Measurements from ENCODE around the gene ID1.
"Not testable (repeated sequence)": the region's sequence is repeated elsewhere in the genome, so short reads cannot be mapped to it uniquely, and the experiment has no call there.

The ID1 gene

DNA sequence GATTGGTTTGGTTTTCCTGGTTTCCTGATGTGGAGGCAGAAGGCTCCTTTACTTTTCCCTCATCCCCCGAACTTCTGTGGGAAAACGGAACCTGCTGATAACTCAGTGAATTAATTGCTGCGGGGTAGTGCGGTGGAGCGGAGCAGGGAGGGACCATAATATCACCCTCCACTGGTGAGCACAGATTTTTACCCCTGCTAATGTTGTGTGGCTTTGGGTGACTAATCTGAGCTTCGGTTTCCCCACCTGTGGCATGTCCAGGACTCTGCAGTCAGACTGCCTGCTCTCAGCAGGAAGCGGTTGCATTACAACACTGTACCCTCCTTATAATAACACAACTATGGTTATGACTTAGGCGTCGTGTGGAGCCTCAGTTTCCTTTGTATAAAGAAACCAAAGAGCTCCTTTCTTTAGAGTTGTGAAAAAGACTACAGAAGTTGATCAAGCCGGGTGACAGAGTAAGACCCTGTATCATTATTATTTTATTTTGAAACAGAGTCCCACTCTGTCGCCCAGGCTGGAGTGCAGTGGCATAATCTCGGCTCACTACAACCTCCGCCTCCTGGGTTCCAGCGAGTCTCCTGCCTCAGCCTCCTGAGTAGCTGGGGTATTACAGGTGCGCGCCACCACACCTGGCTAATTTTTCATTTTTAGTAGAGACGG, 2.2 kb upstream of the ID1 start:
- DNase-seq: peak; percentile 59

DNA sequence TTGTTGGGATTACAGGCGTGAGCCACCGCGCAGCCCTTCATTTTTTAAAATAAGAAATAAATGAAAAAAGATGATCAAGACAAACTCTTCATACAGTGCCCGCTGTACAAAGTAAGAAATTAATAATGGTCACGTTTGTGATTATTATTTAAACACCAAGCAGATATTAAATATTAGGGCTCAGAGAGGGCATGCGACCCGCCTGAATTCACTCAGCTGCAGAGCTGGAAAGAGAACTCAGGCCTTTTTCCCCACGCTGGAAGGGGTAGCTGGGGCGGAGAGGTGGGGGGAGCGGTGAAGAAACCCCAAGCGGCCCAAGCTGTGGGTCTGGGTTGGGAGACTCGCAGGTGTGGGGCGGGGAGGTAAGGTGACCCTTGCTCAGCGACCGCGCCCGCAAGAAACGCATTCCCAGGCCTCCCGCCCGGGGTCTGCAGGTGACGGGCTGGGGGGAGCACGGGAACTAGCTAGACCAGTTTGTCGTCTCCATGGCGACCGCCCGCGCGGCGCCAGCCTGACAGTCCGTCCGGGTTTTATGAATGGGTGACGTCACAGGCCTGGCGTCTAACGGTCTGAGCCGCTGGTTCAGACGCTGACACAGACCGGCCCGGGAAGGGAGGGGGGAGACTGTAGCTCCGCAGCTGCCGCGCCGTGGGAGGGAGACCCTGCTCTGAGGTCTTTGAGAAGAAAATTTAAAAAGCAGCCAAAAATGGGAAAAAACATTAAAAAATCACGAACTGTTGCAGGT, 1.1 kb upstream of the ID1 start:
- DNase-seq: peak; percentile 85

DNA sequence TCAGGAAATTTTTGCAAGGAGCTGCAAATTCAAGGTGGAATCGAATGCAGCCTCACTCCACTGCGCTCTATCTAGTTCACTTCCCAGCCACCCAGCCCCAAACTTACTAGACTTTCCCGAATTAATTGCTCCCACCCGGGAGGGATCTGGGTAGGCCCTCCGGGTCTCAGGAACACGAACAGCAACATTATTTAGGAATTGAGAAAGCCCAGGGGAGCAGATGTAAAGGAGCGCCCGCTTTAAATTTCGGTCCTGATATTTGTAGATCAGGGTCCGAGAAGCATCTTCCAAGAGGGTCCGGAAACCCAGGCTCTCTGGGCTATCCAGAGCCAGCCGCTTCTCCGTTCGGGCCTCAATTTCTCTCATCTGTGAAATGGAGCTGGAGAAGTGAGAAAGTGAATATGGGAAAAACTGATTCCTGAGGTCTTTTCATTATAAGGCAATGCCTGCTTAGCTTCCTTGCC, 490 bp upstream of the ID1 start:
- DNase-seq: no peak

DNA sequence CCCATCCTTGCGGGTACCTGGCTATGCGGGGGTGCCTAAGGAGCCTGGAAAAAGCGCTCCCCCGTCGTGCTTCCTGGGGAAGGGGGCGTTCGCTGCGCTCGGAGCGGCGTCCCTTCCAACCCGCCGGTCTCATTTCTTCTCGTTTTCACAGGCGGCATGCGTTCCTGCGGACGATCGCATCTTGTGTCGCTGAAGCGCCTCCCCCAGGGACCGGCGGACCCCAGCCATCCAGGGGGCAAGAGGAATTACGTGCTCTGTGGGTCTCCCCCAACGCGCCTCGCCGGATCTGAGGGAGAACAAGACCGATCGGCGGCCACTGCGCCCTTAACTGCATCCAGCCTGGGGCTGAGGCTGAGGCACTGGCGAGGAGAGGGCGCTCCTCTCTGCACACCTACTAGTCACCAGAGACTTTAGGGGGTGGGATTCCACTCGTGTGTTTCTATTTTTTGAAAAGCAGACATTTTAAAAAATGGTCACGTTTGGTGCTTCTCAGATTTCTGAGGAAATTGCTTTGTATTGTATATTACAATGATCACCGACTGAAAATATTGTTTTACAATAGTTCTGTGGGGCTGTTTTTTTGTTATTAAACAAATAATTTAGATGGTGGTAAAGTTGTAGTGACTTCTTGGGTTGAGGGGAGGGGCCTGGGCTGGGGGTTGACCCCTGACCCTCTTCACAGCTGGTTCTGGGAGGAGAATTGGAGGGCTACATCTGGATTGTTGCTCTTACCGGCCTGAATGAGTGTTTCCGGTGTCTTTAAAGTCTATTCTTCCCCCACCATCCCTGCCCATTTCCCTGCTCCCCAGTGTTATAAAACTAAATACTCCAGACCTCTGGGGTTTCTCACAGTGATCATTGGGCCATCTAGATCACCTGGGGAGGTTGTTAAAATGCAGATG, 1.1 kb downstream of the ID1 start:
- DNase-seq: peak; percentile 10

DNA sequence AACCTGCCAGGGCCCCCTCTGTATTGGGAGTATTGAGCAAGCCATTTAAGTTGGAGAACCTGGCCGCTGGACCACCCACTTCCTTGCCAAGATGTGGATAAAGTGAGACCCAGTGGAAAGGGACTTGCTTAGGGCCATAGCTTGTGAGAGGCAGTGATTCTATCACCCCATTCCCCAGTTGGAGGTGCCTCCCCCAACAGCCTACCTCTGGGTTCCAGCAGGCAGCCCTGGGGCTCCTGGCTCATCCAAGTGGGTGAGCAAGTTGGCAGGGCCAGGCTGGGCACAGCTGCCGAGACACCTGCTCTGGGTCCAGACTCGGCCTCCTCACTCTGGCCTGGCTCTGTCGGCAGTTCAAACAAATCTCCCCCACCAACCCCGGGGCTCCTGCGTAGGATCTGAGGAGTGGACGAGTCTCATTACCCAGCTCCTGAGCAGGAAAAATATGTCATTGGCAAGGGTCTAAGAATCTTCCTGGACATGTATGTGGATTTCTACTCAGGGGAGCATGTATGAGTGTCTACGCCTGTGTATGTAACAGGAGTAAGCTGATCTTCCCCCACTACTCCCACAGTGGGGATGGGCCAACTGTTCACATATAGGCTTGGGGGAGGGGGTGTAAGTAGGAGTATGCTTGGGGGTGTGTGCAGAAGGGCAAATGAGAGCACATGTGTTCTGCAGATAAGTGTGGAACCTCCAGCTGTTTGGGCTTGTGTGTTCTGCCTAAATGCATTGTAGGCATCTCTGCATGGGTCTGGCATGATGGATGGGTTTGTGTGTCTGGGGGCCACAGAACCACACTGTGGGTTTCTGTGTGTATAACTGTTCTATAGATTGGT, 1.9 kb downstream of the ID1 start:
- no peak for DNase-seq

DNA sequence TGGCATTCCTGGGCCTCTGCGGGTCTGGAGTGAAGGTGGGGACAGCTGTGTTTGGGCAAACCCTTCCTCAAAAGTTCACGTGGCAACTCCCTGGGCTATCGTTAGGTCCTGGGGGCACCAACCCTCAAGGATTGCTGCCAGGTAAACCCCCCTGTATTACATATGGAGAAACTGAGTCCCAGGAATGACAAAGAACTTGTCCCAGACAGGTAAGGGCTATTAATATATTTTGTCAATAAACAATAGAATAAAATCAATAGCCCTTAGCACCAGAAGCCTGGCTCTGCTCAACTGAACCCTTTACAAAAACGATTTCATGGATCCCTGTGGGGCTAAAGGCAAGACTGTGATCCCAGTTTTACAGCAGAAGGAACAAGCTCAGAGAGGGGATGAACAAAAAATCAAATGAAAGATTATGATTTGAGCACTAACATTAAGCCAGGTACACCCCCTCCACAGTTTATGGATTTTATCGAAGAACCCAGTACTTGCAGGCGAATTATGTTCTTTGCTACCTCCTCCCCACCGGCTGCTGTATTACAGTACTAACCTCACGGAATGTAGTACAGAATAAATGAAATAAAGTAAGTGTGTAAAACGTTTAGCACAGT, 2.7 kb downstream of the ID1 start:
- no peak for DNase-seq

DNA sequence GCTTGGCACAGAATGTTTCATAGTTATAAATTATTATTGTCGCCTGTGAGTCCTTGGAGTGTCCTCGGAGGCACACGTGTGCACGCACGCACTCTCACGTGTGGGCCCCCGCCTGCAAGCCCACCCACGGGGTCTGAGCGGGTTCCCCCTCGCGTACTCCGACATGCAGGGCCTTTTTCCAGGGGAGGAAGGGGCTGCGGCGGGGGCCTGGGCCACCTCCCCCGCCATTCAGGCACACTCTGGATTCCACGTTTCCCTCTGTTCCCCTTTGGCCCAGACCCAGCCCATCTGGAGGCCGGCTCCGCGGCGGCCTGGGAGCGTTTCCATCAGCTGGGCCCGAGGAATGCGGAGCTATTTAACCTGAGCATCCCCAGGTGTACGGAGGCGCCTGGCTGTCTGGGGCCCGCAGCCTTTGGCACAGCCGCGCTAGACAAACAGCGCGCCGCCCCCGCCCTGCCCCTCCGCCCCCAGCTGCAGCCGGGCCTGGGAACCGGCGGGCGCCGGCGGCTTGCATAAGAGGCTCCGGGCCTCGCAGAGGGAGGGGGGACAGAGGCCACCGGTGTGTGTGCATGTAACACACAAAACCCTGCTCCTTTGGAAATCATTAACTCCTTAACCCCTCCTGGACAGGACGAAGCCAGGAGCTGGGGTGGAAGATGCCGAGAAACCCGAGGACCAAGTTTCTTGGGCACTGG, 3.3 kb downstream of the ID1 start:
- DNase-seq: no peak

DNA sequence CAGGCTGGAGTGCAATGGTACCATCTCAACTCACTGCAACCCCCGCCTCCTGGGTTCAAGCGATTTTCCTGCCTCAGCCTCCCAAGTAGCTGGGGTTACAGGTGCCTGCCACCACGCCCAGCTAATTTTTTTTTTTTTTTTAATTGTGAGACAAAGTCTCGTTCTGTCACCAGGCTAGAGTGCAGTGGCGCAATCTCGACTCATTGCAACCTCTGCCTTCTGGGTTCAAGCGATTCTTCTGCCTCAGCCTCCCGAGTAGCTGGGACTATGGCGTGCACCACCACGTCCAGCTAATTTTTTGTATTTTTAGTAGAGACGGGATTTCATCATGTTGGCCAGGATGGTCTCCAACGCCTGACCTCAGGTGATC, 7.2 kb downstream of the ID1 start:
- not testable (repeated sequence) for DNase-seq

DNA sequence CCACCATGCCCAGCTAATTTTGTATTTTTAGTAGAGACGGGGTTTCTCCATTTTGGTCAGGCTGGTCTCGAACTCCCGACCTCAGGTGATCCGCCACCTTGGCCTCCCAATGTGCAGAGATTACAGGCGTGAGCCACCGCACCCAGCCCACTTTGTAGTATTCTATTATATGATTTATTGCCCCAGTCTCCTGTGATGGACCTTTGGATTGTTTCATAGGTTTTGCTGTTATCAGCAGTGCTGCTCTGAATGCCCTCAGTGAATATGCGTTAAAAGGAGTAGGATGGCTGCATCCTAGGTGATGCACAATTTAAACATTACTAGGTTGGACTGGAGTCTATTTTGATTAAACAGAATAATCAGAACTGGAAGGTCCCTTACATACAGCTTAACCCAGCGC, 10.3 kb downstream of the ID1 start:
- no peak for DNase-seq

DNA sequence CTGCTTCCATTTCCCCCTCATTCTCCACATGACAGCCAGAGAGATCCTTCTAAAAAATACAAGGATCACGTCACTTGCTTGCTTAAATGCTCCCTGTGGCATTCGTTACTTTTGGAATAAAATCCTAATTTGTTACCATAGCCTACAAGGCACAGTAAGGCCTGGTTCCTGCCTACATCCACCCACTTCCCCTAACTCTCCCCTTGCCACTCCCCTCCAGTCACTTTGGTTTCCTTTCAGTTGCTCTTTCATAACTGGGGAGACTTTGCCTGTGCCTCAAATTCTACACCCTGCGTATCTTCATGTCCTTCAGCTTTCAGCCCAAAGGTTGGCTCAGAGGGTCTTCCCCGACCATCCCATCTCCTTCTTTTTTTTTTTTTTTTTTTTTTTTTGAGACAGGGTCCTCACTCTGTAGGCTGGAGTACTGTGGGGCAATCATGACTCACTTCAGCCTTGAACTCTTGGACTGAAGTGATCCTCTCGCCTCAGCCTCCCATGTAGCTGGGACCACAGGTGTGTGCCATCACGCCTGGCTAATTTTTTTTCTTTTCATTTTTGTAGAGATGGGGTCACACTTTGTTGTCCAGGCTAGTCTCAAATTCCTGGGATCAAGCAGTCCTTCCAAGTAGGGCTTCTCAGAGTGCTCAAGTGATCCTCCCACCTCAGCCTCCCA, 12.5 kb downstream of the ID1 start:
- no peak for DNase-seq

DNA sequence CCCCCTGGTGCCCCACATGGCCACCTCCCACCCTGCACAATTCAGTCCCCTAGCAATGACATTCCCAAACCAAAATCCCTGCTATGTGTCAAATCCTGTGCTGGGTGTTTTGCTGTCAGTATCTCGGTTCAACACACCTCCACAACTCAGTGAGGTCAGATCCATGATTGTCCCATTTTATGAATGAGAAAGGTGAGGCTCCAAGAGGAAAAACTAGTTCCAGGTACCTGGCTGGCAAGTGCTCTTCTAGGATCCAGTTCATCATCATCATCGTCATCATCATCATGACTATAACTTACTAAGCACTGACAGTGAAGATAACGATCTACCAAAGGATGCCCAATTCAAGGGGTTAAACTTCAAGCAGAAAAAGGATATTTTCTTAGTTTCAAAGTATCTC, 15.2 kb downstream of the ID1 start:
- no peak for DNase-seq

DNA sequence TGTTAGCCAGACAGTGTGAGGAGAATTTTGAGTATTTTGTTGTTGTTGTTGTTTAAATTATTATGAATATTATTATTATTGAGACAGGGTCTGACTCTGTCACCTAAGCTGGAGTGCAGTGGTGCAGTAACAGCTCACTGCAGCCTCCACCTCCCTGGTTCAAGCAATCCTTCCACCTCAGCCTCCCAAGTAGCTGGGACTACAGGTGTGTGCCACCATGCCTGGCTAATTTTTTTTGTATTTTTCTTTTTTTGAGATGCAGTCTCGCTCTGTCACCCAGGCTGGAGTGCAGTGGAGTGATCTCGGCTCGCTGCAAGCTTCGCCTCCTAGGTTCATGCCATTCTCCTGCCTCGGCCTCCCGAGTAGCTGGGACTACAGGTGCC, 18.0 kb downstream of the ID1 start:
- DNase-seq: not testable (repeated sequence)

DNA sequence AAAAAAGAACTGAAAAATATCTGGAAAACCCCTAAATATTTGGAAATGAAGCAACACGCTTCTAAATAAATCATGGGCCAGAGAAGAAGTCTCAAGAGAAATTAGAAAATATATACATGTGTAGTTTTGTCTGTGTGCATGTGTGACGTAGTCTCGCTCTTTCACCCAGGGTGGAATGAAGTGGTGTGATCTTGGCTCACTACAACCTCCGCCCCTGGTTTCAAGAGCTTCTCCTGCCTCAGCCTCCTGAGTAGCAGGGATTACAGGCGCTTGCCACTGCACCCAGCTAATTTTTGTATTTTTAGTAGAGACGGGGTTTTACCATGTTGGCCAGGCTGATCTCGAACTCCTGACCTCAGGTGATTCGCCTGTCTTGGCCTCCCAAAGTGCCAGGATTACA, 21.4 kb downstream of the ID1 start:
- DNase-seq: not testable (repeated sequence)

DNA sequence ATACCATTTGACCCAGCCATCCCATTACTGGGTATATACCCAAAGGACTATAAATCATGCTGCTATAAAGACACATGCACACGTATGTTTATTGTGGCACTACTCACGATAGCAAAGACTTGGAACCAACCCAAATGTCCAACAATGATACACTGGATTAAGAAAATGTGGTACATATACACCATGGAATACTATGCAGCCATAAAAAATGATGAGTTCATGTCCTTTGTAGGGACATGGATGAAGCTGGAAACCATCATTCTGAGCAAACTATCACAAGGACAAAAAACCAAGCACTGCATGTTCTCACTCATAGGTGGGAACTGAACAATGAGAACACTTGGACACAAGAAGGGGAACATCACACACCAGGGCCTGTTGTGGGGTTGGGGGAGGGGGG, 23.0 kb downstream of the ID1 start:
- not testable (repeated sequence) for DNase-seq

DNA sequence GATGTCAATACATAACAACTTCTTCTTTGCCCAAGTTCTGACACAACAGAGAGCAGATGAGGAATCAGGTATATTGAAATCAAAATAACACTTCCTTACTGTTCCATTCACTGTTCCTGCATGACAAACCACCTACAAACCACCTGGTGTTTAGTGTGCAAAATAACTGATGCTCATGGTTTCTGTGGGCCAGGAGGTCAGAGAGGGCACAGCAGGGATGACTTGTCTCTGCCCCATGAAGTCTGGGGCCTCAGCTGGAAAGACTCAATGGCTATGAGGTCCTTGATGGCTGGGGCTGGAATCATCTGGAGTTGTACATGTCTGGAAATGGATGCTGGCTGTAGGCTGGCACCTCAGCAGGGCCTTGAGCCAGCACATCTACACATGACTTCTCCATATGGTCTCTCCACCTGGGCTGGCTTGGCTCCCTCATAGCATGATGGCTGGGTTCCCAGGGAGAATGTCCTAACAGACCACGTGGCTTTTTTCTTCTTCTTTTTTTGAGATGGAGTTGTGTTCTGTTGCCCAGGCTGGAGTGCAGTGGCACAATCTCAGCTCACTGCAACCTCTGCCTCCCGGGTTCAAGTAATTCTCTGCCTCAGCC, 25.2 kb downstream of the ID1 start:
- DNase-seq: no peak

DNA sequence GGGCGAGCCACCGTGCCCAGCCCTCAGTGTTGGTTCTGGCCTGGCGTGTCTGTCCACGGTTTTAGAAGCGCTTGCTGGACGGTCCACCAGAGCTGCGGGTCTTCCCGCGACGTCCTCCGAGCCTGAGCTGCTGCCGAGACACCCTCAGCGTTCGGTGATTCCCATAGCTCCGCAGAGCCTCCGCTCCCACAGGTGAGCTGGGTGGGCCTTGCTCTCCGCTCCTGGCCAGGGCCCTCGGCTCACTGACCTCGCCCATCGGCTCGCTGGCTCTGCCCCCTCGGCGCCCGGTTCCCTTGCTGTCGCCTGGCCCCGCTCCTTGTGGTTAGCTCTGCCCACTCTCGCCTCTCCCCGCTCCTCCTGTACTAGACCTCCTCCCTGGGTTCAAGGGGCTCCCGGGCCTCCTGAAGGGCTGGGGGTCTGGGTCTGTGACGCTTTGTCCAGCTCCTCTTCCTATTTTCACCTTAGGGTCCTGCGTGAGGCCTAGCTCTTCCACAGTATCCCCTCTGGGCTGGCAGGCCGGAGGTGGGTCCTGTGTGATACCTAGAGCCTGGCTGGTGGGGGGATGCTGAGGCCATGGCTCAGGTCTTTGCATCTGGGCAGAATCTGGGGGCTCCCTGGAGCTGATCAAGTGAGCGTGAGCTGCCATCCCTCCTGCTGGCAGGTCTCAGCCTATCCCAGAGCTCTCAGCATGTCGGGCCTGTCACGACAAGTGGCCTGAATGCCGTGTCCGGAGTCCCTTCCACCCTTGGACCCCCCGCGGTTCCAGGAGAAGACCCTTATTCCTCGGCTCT, 27.7 kb downstream of the ID1 start:
- DNase-seq: no peak

DNA sequence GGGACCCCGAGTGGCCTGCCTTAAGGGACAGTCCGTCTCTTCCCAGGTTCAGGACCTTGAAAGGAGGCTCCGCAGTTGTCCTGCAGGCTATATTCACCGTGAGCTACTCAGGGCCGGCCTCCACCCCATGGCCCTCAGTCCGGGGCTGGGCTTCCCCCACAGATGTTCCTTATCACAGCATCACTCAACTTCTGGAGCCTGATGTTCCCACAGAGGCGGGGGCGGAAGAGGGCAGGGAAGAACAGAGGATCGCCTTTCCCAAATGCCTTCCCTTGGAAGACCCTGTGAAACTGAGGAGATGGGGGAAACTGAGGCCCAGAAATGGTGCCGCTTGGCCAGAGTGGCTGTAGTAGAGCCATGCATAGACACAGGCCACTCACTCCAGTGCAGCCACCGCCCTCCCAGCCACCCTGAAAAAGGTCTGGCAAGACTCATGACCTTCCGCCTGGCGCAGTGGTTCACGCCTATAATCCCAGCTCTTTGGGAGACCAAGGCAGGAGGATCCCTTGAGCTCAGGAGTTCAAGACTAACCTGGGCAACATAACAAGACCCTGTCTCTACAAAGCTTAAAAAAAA, 28.3 kb downstream of the ID1 start:
- DNase-seq: no peak

DNA sequence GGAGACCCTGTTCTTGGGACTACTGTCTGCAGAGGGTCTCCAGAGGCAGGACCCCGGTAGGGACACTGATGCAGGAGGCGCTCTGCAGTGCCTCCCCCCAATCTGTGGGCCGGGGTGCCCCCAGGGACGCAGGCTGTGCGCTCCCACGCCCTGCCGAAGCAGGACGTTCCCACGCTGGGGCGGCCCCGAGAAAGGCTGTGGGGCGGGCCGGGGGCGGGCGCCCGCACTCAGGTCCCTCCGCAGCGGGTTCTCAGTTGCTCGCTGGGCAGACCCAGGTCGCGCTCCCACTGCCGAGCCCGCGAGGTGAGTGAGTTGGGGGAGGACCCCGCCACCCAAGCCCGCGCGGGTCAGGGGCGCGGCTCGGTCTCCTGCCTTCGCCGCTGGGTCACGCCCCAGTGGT, 32.6 kb downstream of the ID1 start, which contains the start of gene COX4I2:
Gene COX4I2 (plus strand): TSS at position 253 of the 400 bp plus-strand sequence. CDS start 1,106 bp downstream, outside the sequence.
- no peak for DNase-seq

DNA sequence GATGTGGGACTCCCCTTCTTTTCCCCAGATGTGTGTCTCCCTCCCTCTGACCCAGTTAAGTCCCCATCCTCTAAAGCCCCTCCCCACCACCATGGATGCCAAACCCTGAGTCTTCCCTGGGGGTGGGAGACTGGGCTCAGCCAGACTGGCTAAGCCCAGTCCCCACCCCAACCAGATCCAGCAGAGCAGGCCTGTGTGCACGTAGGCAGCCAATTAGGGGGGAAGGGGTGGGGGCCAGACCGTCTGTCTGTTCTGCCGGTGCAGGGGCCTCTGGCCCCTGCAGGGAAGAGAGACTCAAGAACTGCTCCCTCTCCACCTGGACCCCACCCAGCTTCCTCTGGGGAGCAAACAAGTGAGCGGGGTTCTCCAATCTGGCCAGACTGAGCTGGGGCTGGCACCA, 33.2 kb downstream of the ID1 start:
- no peak for DNase-seq

Measured in CD4-positive, alpha-beta T cell treated with Interleukin-21 for 1 hour (primary cell).